Stomach (tissue), 9 donors: ENCODE data around the gene ARHGAP29. TPM values are rescaled to one million over a fixed set of nuclear protein-coding genes. Genes with fewer than 3 reads are reported as not detected.

Experiments used
- DNase-seq, 2 donors: peaks; one replicate each; pipeline versions ENCODE4 v3.0.0 to v3.0.0-alpha.2; 2013 to 2019
- H3K27ac ChIP-seq, 5 donors: fragments of 200-600 bp in 4 of 5; sonication (generic) in 4 of 5; one replicate each; pipeline ENCODE4 v1.5.1; 2013 to 2019; ENCODE audit warnings: mild to moderate bottlenecking in 1 of 5, moderate library complexity in 1 of 5
- H3K27me3 ChIP-seq, 3 donors: fragments of 200-600 bp; sonication (generic); one replicate each; pipeline ENCODE4 v1.5.1; 2017 to 2019; ENCODE audit warnings: mixed run types in 1 of 3
- H3K36me3 ChIP-seq, 4 donors: fragments of 200-600 bp; sonication (generic); 1 replicate in 3 of 4; 2 replicates in 1 of 4; pipeline ENCODE4 v1.5.1; 2016 to 2019
- H3K4me1 ChIP-seq, 4 donors: fragments of 200-600 bp; sonication (generic); one replicate each; pipeline ENCODE4 v1.5.1; 2016 to 2019
- H3K4me3 ChIP-seq, 4 donors: fragments of 200-600 bp; sonication (generic) in 3 of 4; one replicate each; pipeline ENCODE4 v1.5.1; 2016 to 2019; ENCODE audit warnings: mild to moderate bottlenecking in 1 of 4
- H3K9me3 ChIP-seq, 4 donors: fragments of 200-600 bp; sonication (generic); one replicate each; pipeline ENCODE4 v1.5.1; 2016 to 2019
- EP300 ChIP-seq: sonication (generic); formaldehyde crosslinking; IDR thresholded peaks from one replicate; pipeline ENCODE4 v1.6.1; 2017; ENCODE audit warnings: antibody characterized with exemption
- POLR2A ChIP-seq, 4 donors: fragments of 450-650 bp; IDR thresholded peaks; one replicate each; pipeline ENCODE4 v1.6.1; 2016; ENCODE audit warnings: antibody characterized with exemption in 4 of 4, control low read depth in 2 of 4, mild to moderate bottlenecking in 1 of 4, moderate library complexity in 1 of 4
- POLR2AphosphoS5 ChIP-seq, 3 donors: sonication (generic); formaldehyde crosslinking; IDR thresholded peaks; one replicate each; pipeline ENCODE4 v1.6.1; 2016; ENCODE audit warnings: antibody characterized with exemption in 3 of 3
- WGBS, 5 donors: extraction: QIAGEN DNeasy Blood & Tissue Kit in 3 of 5; methylation state at CpG; one replicate each; pipeline versions ENCODE4 v1.1.5 to v1.1.7; 2013 to 2018; 5-methylcytosine and 5-hydroxymethylcytosine counted together
- intact Hi-C: fragments of 100-400 bp; cut with DNase I; formaldehyde crosslinking; loops from one replicate; pipeline ENCODE4 v1.15.1; 2023; ENCODE audit warnings: low total_unique reads
- polyA plus RNA-seq, 3 donors: library from polyadenylated mRNA; stranded (reverse); fragments of 200-250 nt; gene quantifications; one replicate each; pipeline ENCODE4 v1.2.3, GENCODE V29; 2013
- total RNA-seq, 5 donors: library from RNA; depleted of rRNA; stranded (reverse); fragments of >200 nt; gene quantifications; one replicate each; pipeline versions ENCODE4 v1.1.0 to v1.2.3, GENCODE V29; 2014 to 2016
- TF ChIP-seq, protein P1 (sequence below), 7 experiments: fragments of 450-650 bp in 4 of 7; fragments of 200-600 bp in 3 of 7; sonication (generic) in 3 of 7; IDR thresholded peaks; one replicate each; pipeline ENCODE4 v1.5.1; 2016 to 2019; ENCODE audit warnings: antibody characterized with exemption in 7 of 7, control low read depth in 2 of 7, mild to moderate bottlenecking in 1 of 7
- donor health status: healthy with polysubstance abuse.
- donor health status: Bipolar disorder and iron deficiency.
- donor health status: healthy.

The ARHGAP29 gene
- total and polyA plus RNA-seq, 8 donors = 4.4 to 90.9 (median 17.6) TPM

DNA sequence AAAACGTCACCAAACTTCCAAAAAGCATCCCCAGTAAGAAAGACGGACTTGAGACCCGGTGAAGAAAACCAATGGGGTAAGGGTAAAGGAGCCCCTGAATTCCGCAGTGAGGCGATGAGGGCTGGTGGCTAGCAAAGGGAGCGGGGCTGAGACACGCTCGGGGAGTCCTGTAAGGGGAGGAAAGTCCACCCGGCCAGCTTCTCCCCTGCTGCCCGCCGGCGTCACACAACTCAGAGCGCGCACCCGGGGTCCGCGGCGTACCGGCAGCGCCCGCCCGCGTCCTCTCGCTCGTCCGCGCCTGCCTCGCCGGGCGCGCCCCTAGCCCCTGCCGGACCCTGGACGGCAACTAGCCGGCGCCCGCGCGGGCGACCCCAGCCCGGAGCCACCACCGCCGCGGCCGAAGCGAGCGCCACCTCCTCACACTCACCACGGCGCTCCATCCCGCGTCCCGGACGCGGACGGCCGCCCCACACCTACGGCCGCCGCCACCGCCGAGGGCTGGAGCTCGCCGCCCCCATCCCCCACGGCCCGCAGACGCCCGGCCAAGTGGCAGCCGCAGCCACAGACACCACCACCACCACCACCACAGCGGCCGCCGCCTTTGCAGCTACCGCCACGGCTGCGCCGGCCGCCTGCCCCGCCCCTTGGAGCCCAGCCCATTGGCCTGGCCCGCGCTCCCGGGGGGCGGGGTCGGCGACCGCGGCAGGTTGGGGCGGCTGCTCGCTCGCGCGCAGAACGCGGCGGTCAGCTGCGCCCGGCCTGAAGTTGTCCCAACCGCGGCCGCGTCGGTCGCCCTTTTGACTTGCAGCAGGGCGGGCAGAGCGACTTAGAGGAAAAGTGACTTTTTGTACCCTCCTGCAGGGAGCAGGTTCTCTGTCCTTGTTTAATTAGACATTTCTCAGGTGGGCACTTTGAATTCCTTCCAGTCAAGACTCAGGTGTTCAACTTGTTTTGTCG is 10.0 kb upstream of the ARHGAP29 start:
- Histone ChIP-seq H3K27me3 (peaks cover 0 to 17% (median 0%) of the 10 kb centered on the region in 3 donors), H3K36me3 (no peaks in the 10 kb centered on the region), H3K4me3 (peak overlapping the region; percentile 68 to 79 (median 72)), H3K27ac (peak overlapping the region; percentile 83 to 98 (median 93)), H3K9me3 (peaks cover 0 to 5% (median 0%) of the 10 kb centered on the region in 4 donors), H3K4me1 (peaks cover 20 to 53% (median 31%) of the 10 kb centered on the region in 4 donors)
- TF ChIP-seq EP300 (no peak), POLR2A (IDR thresholded peaks at IDR 0.05) (no peak), POLR2AphosphoS5 (IDR thresholded peaks at IDR 0.05) (peak; percentile 49 to 86 (median 79))
- TF ChIP-seq, protein P1, sequence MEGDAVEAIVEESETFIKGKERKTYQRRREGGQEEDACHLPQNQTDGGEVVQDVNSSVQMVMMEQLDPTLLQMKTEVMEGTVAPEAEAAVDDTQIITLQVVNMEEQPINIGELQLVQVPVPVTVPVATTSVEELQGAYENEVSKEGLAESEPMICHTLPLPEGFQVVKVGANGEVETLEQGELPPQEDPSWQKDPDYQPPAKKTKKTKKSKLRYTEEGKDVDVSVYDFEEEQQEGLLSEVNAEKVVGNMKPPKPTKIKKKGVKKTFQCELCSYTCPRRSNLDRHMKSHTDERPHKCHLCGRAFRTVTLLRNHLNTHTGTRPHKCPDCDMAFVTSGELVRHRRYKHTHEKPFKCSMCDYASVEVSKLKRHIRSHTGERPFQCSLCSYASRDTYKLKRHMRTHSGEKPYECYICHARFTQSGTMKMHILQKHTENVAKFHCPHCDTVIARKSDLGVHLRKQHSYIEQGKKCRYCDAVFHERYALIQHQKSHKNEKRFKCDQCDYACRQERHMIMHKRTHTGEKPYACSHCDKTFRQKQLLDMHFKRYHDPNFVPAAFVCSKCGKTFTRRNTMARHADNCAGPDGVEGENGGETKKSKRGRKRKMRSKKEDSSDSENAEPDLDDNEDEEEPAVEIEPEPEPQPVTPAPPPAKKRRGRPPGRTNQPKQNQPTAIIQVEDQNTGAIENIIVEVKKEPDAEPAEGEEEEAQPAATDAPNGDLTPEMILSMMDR (IDR thresholded peaks at IDR 0.05) = no peak
- 0 to 4% (median 1%) methylated on average over 15 to 103 of the region's 103 CpGs for WGBS, 5 donors
- DNase-seq = peak; percentile 89 to 95
- intact Hi-C loops = no loop called here

DNA sequence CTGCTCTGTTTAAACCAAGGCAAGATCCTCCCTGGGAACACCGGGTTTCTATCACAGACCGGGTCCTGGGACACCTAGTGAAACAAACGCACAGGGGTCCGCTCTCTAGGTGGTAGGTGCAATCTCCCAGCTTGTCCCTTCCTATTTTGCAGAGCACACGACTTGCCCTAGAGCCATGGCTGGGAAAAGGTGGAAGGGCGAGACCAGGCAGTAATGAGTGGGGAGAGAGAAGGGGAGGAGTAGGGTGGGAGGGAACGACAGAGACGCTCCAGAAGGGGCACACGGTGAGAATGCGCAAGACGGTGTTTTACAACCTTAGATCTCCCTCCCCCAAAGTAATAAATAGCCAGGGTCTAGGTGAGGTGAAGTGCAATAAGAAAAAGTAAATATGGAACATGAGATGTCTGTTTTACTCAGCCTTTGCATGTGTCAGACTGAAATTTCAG is 9.3 kb upstream of the ARHGAP29 start:
- intact Hi-C loops = no loop called here
- peak overlapping the region; percentile 83 to 98 (median 93) for H3K27ac ChIP-seq

DNA sequence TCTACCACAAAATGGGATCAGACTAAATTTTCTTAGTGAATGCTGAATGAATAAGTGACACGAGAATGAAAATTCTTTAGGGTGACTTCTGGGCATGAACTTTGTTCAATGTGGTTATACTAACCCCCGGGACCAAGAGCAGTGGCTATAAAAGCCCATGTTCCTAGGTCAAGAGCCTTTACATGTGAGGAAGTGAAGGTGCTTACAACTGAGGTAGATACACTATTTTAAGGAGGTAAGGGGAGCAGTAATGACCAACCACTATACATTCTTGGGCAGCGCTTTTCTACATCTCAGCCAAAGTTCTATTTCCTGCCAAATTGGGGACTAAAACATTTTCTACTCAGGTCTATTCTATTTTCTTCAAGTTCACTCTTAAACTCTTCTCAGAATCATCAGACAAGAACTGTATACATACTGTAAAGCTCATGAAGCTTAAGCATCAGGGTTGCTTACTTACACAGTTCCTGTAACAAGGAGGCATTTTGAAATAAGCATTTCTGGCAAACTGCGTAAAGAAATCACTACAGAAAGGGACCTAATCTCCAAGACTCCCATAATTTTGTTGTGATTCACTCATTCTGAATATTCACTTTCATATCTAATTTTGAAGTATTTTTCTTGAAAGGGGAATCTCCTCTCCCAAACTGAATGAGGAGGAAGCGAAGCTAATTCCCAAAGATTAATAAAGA is 8.5 kb upstream of the ARHGAP29 start:
- intact Hi-C loops = no loop called here
- TF ChIP-seq POLR2AphosphoS5 (IDR thresholded peaks at IDR 0.05) = no peak
- no peak for TF ChIP-seq EP300
- TF ChIP-seq, protein P1 (IDR thresholded peaks at IDR 0.05) = no peak
- TF ChIP-seq POLR2A (IDR thresholded peaks at IDR 0.05) = no peak
- Histone ChIP-seq H3K4me1 (peaks cover 12 to 39% (median 26%) of the 10 kb centered on the region in 4 donors), H3K4me3 (peak overlapping the region in 2 of 4 donors; percentile 68), H3K27ac (peak overlapping the region in 4 of 5 donors; percentile 83 to 94 (median 90)), H3K36me3 (no peaks in the 10 kb centered on the region), H3K9me3 (peaks cover 0 to 5% (median 0%) of the 10 kb centered on the region in 4 donors), H3K27me3 (peaks cover 0 to 17% (median 0%) of the 10 kb centered on the region in 3 donors)
- no peak for DNase-seq
- 70 to 80% (median 74%) methylated on average over 5 of the region's 5 CpGs for WGBS, 5 donors

More for the DNA sequence above, 9.3 kb upstream of the ARHGAP29 start:
- H3K9me3 ChIP-seq = peaks cover 0 to 5% (median 0%) of the 10 kb centered on the region in 4 donors
- H3K4me3 ChIP-seq = peak overlapping the region; percentile 68 to 79 (median 72)
- TF ChIP-seq, protein P1 (IDR thresholded peaks at IDR 0.05) = no peak
- no peak for TF ChIP-seq POLR2A (IDR thresholded peaks at IDR 0.05)
- TF ChIP-seq EP300 = no peak
- TF ChIP-seq POLR2AphosphoS5 (IDR thresholded peaks at IDR 0.05) = no peak
- peaks cover 20 to 47% (median 28%) of the 10 kb centered on the region in 4 donors for H3K4me1 ChIP-seq
- peaks cover 0 to 17% (median 0%) of the 10 kb centered on the region in 3 donors for H3K27me3 ChIP-seq
- DNase-seq = peak in 1 of 2 donors; percentile 42
- 4 to 10% (median 6%) methylated on average over 11 of the region's 11 CpGs for WGBS, 5 donors
- no peaks in the 10 kb centered on the region for H3K36me3 ChIP-seq

DNA sequence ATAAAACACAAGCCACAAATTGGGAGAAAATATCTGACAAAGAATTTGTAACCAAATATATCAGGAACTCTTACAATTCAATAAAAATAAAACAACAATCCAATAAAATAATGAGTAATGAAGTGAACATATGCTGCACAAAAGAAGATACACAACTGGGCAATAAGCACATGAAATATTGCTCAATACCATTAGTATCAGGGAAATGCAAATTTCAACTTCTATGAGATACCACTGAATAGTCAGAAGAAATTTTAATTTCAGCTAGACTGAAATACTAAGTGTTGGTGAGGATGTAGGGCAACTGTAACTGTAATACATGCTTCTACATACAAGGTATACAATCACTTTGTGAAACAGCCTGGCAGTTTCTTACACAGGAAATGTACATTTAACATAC is 7.4 kb upstream of the ARHGAP29 start:
- peaks cover 0 to 17% (median 0%) of the 10 kb centered on the region in 3 donors for H3K27me3 ChIP-seq
- H3K36me3 ChIP-seq = no peaks in the 10 kb centered on the region
- peaks cover 9 to 28% (median 24%) of the 10 kb centered on the region in 4 donors for H3K4me1 ChIP-seq
- H3K4me3 ChIP-seq = no peak overlapping the region
- no peak for DNase-seq
- TF ChIP-seq POLR2A (IDR thresholded peaks at IDR 0.05) (no peak), POLR2AphosphoS5 (IDR thresholded peaks at IDR 0.05) (no peak), EP300 (no peak)
- TF ChIP-seq, protein P1 (IDR thresholded peaks at IDR 0.05) = no peak
- peak overlapping the region in 1 of 5 donors; percentile 87 for H3K27ac ChIP-seq
- intact Hi-C loops = no loop called here
- peaks cover 0 to 5% (median 0%) of the 10 kb centered on the region in 4 donors for H3K9me3 ChIP-seq
